Breast epithelium (tissue), 4 donors: ENCODE results near the gene NAT16. TPM values are rescaled to one million over a fixed set of nuclear protein-coding genes. Genes with fewer than 3 reads are reported as not detected.

Source experiments
- DNase-seq, 2 donors: peaks; one replicate each; pipeline ENCODE4 v3.0.0-alpha.2; 2019; ENCODE audit warnings: low spot score in 2 of 2
- H3K27ac ChIP-seq, 2 donors: fragments of 200-600 bp; sonication (generic) in 1 of 2; one replicate each; pipeline ENCODE4 v1.5.1; 2016 to 2019; ENCODE audit warnings: mild to moderate bottlenecking in 1 of 2
- H3K27me3 ChIP-seq, 2 donors: fragments of 200-600 bp; sonication (generic) in 1 of 2; one replicate each; pipeline versions ENCODE4 v1.5.1 to v1.6.0; 2017 to 2019; ENCODE audit warnings: control low read depth in 1 of 2, mild to moderate bottlenecking in 1 of 2
- H3K36me3 ChIP-seq: fragments of 200-600 bp; one replicate; pipeline ENCODE4 v1.5.1; 2019
- H3K4me1 ChIP-seq, 2 donors: fragments of 200-600 bp; sonication (generic); one replicate each; pipeline ENCODE4 v1.5.1; 2016 to 2019; ENCODE audit warnings: control low read depth in 1 of 2
- H3K4me3 ChIP-seq, 3 donors: fragments of 200-600 bp; sonication (generic); 1 replicate in 2 of 3; 2 replicates in 1 of 3; pipeline ENCODE4 v1.5.1; 2016 to 2019; ENCODE audit warnings: mild to moderate bottlenecking in 3 of 3, moderate library complexity in 2 of 3
- H3K9me3 ChIP-seq, 2 donors: fragments of 200-600 bp; sonication (generic) in 1 of 2; one replicate each; pipeline ENCODE4 v1.5.1; 2016 to 2019; ENCODE audit warnings: control low read depth in 1 of 2
- CTCF ChIP-seq, 3 donors: fragments of 450-650 bp; IDR thresholded peaks; one replicate each; pipeline ENCODE4 v1.5.1; 2016 to 2017; ENCODE audit warnings: antibody characterized with exemption in 3 of 3, mild to moderate bottlenecking in 3 of 3, moderate library complexity in 3 of 3
- POLR2A ChIP-seq: fragments of 450-650 bp; IDR thresholded peaks from one replicate; pipeline ENCODE4 v1.6.1; 2016; ENCODE audit warnings: antibody characterized with exemption, mild to moderate bottlenecking, moderate library complexity
- POLR2AphosphoS5 ChIP-seq, 3 donors: sonication (generic); formaldehyde crosslinking; IDR thresholded peaks; one replicate each; pipeline ENCODE4 v1.6.1; 2017; ENCODE audit warnings: antibody characterized with exemption in 3 of 3
- intact Hi-C: fragments of 100-400 bp; cut with DNase I; formaldehyde crosslinking; loops from one replicate; pipeline ENCODE4 v1.15.1; 2023; ENCODE audit warnings: low total_unique reads
- total RNA-seq, 3 donors: library from RNA; depleted of rRNA; stranded (reverse); fragments of >200 nt; gene quantifications; one replicate each; pipeline ENCODE4 v1.1.0, GENCODE V29; 2016

Gene NAT16
- total RNA-seq, 3 donors from 2014 or later: not detected

DNA sequence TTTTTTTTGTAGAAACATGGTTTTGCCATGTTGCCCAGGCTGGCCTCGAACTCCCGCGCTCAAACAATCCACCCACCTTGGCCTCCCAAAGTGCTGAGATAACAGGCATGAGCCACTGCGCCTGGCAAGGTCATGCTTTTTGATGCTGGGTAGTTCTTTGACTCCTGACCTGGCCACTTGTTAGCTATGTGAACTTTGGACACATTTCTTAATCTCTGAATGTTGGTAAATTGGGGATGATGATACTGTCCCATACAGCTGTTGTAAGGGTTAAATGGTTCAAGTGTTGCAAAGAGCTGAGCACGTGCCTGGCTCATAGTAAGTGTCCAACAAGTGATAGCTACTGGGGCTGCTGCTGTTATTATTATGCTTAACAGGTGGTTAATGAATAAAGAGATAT lies 40.2 kb upstream of the NAT16 start:
- H3K27ac ChIP-seq: no peak overlapping the region
- H3K36me3 ChIP-seq: no peaks in the 10 kb centered on the region
- peaks cover 0 to 6% of the 10 kb centered on the region in 2 donors for H3K4me1 ChIP-seq
- H3K27me3 ChIP-seq: no peaks in the 10 kb centered on the region
- H3K4me3 ChIP-seq: no peak overlapping the region
- intact Hi-C loops: no loop called here
- no peak for TF ChIP-seq POLR2AphosphoS5 (IDR thresholded peaks at IDR 0.05)
- no peaks in the 10 kb centered on the region for H3K9me3 ChIP-seq
- DNase-seq: no peak

GRCh38 chr7:101218236-101219125 lies 38.4 kb upstream of the NAT16 start:
- Histone ChIP-seq H3K27ac (peak overlapping the region; percentile 89 to 91), H3K4me1 (peaks cover 0 to 6% of the 10 kb centered on the region in 2 donors), H3K9me3 (no peaks in the 10 kb centered on the region), H3K36me3 (no peaks in the 10 kb centered on the region), H3K4me3 (peak overlapping the region; percentile 72 to 90 (median 84)), H3K27me3 (no peaks in the 10 kb centered on the region)
- intact Hi-C loops: no loop called here
- TF ChIP-seq CTCF (IDR thresholded peaks at IDR 0.05) (no peak), POLR2A (no peak), POLR2AphosphoS5 (IDR thresholded peaks at IDR 0.05) (no peak)
- DNase-seq: no peak

DNA sequence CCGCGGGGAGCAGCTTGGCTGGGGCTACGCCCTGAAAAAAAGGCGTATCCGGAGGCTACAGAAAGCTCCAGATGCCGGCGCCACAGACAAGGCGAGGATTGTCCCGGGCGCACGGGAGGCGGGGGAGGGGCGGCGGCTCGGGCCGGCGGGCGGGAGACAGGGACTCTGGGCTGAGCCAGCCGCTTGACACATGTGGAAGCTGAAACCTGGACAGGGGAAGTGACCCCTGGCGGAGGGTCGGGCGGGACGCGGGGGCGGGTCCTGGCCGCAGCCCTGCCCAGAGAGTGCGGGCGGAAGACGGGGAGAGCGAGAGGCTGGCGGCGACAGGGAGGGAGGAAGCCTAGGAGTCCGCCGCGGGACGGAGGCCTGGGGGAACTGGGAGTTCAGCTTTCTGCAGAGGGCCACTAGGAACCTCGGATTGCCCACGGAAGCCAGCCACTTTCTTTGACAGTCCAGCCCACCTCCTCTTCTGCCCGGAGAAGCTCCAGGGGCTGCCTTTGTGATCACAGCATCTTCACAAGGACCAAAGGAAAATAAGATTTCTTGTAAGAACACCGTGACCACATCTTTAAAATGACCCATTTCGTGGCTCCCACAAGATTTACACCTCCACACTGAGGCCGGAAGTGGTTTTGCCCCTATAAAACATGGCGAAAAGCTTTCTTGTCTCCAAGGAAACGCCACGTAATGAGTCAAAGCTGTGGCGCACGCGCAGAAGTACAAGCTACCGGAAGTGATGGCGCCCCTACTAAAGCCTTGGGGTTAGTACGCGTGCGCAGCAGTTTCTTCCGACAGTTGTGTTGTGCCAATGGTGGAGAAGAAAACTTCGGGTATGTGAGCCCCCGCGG lies 37.5 kb upstream of the NAT16 start, which contains the start of the genes PLOD3 and ZNHIT1:
Gene PLOD3 (minus strand): TSS at position 194 of the 848 bp plus-strand sequence. CDS start 307 bp downstream, outside the sequence.
Gene ZNHIT1 (plus strand): TSS at position 778 of the 848 bp plus-strand sequence. CDS start 31 bp downstream, at position 809.
- Histone ChIP-seq H3K27me3 (no peaks in the 10 kb centered on the region), H3K9me3 (no peaks in the 10 kb centered on the region), H3K27ac (peak within 1 kb of the TSS; percentile 89 to 91), H3K4me3 (peak within 1 kb of the TSS; percentile 72 to 90 (median 84)), H3K36me3 (no peaks in the 10 kb centered on the region), H3K4me1 (peaks cover 0 to 6% of the 10 kb centered on the region in 2 donors)
- intact Hi-C loops: no loop called here
- peak; percentile 95 to 97 for DNase-seq
- TF ChIP-seq POLR2A (no peak), POLR2AphosphoS5 (IDR thresholded peaks at IDR 0.05) (peak; percentile 36 to 53 (median 41)), CTCF (IDR thresholded peaks at IDR 0.05) (peak in 2 of 3 donors; percentile 10 to 13)

DNA sequence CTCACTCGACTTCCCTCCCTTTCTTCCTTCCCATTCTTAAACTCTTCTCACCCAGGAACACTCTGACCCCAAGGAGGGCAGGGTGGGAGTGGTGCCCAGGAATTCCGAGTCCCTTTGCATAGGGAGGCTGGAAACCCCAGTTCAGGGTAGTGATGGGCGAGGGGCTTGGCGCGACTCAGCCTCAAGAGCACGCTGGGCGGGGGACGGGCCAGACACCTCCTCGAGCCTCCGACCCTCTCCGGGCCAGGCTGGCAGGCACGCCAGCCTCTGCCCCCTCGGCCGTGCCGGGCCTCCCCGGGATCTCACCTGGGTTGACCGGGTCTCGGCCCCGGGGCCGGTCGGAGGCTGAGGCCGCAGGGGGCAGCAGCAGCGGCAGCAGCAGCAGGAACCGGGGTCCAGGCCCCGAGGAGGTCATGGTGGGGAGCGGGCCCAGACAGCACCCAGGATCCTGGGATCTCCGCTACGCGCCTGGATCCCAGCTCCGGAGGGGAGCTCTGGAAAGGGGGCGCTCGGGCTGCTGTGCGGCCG lies 36.8 kb upstream of the NAT16 start:
- TF ChIP-seq POLR2AphosphoS5 (IDR thresholded peaks at IDR 0.05) (no peak), CTCF (IDR thresholded peaks at IDR 0.05) (no peak), POLR2A (no peak)
- no peak for DNase-seq
- Histone ChIP-seq H3K27ac (peak overlapping the region; percentile 89 to 91), H3K36me3 (no peaks in the 10 kb centered on the region), H3K9me3 (no peaks in the 10 kb centered on the region), H3K4me3 (peak overlapping the region; percentile 72 to 90 (median 84)), H3K4me1 (peaks cover 0 to 6% of the 10 kb centered on the region in 2 donors), H3K27me3 (no peaks in the 10 kb centered on the region)
- intact Hi-C loops: no loop called here
